IPS DF 4.7 (cell line): Measurements from ENCODE around the gene PTPRK.

ENCODE experiments used
- DNase-seq: peaks from one replicate; pipeline ENCODE4 v3.0.0-alpha.2; 2013; ENCODE audit warnings: low spot score; ENCODE audit errors: extremely low read depth

PTPRK gene

GRCh38 chr6:128204616-128205015 is 315.8 kb downstream of the PTPRK start:
- DNase-seq = no peak

GRCh38 chr6:128202169-128202765 is 318.1 kb downstream of the PTPRK start:
- DNase-seq = no peak

- DNase-seq = no peak
Observed at GRCh38 chr6:128200789-128201188, 319.6 kb downstream of the PTPRK start.

GRCh38 chr6:128199461-128199860 is 320.9 kb downstream of the PTPRK start:
- no peak for DNase-seq

GRCh38 chr6:128192972-128193371 is 327.4 kb downstream of the PTPRK start:
- no peak for DNase-seq

- no peak for DNase-seq
Observed at GRCh38 chr6:128188678-128189077, 331.7 kb downstream of the PTPRK start.

- no peak for DNase-seq
Observed at GRCh38 chr6:128186729-128187128, 333.7 kb downstream of the PTPRK start.

- DNase-seq = no peak
Observed at GRCh38 chr6:128179876-128180438, 340.4 kb downstream of the PTPRK start.

GRCh38 chr6:128174724-128175123 is 345.7 kb downstream of the PTPRK start:
- DNase-seq = no peak

- no peak for DNase-seq
Observed at GRCh38 chr6:128172752-128173682, 347.4 kb downstream of the PTPRK start.

- DNase-seq = no peak
Observed at GRCh38 chr6:128172081-128172480, 348.3 kb downstream of the PTPRK start.

GRCh38 chr6:128171182-128171581 is 349.2 kb downstream of the PTPRK start:
- DNase-seq = no peak

- no peak for DNase-seq
Observed at GRCh38 chr6:128168244-128168643, 352.2 kb downstream of the PTPRK start.

GRCh38 chr6:128167552-128167951 is 352.8 kb downstream of the PTPRK start:
- DNase-seq = no peak

- DNase-seq = no peak
Observed at GRCh38 chr6:128164254-128164653, 356.1 kb downstream of the PTPRK start.

GRCh38 chr6:128162423-128162822 is 358.0 kb downstream of the PTPRK start:
- DNase-seq = no peak

GRCh38 chr6:128161839-128162238 is 358.6 kb downstream of the PTPRK start:
- DNase-seq = no peak

- no peak for DNase-seq
Observed at GRCh38 chr6:128161263-128161662, 359.1 kb downstream of the PTPRK start.

GRCh38 chr6:128158496-128158895 is 361.9 kb downstream of the PTPRK start:
- no peak for DNase-seq

GRCh38 chr6:128156321-128157111 is 363.9 kb downstream of the PTPRK start:
- DNase-seq = no peak

GRCh38 chr6:128155826-128156225 is 364.6 kb downstream of the PTPRK start:
- no peak for DNase-seq

GRCh38 chr6:128152551-128152950 is 367.8 kb downstream of the PTPRK start:
- no peak for DNase-seq
